Measurements from ENCODE around the gene ATP11B.
"Not testable (repeated sequence)": the region's sequence is repeated elsewhere in the genome, so short reads cannot be mapped to it uniquely, and the experiment has no call there.

DNA sequence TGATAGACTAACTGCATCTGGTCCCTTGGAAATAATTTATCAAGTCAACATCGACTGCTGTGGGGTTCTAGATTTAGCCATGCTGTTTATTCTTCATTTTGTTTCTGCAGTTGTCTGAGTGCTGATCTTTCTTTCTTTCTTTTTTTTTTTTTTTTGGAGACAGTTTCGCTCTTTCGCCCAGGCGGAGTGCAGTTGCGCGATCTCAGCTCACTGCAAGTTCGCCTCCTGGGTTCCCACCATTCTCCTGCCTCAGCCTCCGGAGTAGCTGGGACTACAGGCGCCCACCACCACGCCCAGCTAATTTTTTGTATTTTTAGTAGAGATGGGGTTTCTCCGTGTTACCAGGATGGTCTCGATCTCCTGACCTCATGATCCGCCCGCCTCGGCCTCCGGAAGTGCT lies 5.8 kb downstream of the ATP11B start:
- not testable (repeated sequence) for TF ChIP-seq CTCF (IDR thresholded peaks at IDR 0.05; ENCODE audit: poor library complexity); EZH2phosphoT487 (IDR thresholded peaks at IDR 0.05; ENCODE audit: low read depth, severe bottlenecking, unreplicated experiment)

Data from hepatocyte (in vitro differentiated cells).